Activated CD8-positive, alpha-beta T cell treated with anti-CD3 and anti-CD28 coated beads for 36 hours (primary cell): ENCODE measurements around the gene BMP6. TPM values are rescaled to one million over a fixed set of nuclear protein-coding genes. Genes with fewer than 3 reads are reported as not detected.

ENCODE experiments used
- ATAC-seq: fragments of 200-7000 bp; cut with Tn5 transposase; one replicate; pipeline ENCODE4 v1.10.0; 2021; ENCODE audit warnings: mild to moderate bottlenecking, moderate library complexity
- CTCF ChIA-PET: fragments of 350-600 bp; sonication (Branson Sonifier 250); formaldehyde crosslinking; loops from one replicate; lab custom pipeline; 2021; ENCODE audit warnings: antibody characterized with exemption; lab: Charles Lee
- POLR2A ChIA-PET: fragments of 350-600 bp; sonication (Branson Sonifier 250); formaldehyde crosslinking; loops from one replicate; lab custom pipeline; 2021; ENCODE audit warnings: antibody characterized with exemption; lab: Charles Lee
- DNase-seq: peaks from one replicate; pipeline ENCODE4 v3.0.0-alpha.2; 2020
- H3K27ac Mint-ChIP-seq: one replicate; pipeline ENCODE4 v1.8.0; 2021; ENCODE audit warnings: mild to moderate bottlenecking, mixed read lengths
- H3K27me3 Mint-ChIP-seq: one replicate; pipeline ENCODE4 v1.8.0; 2021; ENCODE audit warnings: mixed read lengths
- H3K36me3 Mint-ChIP-seq: one replicate; pipeline ENCODE4 v1.8.0; 2021; ENCODE audit warnings: low read depth, mixed read lengths
- H3K4me1 Mint-ChIP-seq: one replicate; pipeline ENCODE4 v1.8.0; 2021; ENCODE audit warnings: low read depth, mixed read lengths
- H3K4me3 Mint-ChIP-seq: one replicate; pipeline ENCODE4 v1.8.0; 2021; ENCODE audit warnings: mild to moderate bottlenecking, moderate library complexity, mixed read lengths
- H3K9me3 Mint-ChIP-seq: one replicate; pipeline ENCODE4 v1.8.0; 2021; ENCODE audit warnings: mixed read lengths
- intact Hi-C: fragments of 100-400 bp; cut with micrococcal nuclease; formaldehyde crosslinking; loops from one replicate; pipeline ENCODE4 v1.10.0; 2022
- total RNA-seq, 2 experiments: library from RNA; stranded (reverse); gene quantifications; one replicate each; pipeline ENCODE4 v1.2.3, GENCODE V29; 2021
- TF ChIP-seq, protein P1 (sequence below): fragments of 200-600 bp; IDR thresholded peaks from one replicate; pipeline ENCODE4 v1.8.0; 2022; ENCODE audit warnings: antibody characterized with exemption, mild to moderate bottlenecking

BMP6 gene
- total RNA-seq, 2 experiments from 2014 or later: 0.09 to 0.18 TPM

- H3K36me3 Mint-ChIP-seq: no peaks in the 10 kb centered on the region
- H3K4me1 Mint-ChIP-seq: no peaks in the 10 kb centered on the region
- peaks cover 10% of the 10 kb centered on the region for H3K27me3 Mint-ChIP-seq
- ATAC-seq: no peak
- H3K4me3 Mint-ChIP-seq: no peak overlapping the region
- no peak overlapping the region for H3K27ac Mint-ChIP-seq
- no peaks in the 10 kb centered on the region for H3K9me3 Mint-ChIP-seq
- ChIA-PET CTCF (no interaction called here), POLR2A (no interaction called here)
- TF ChIP-seq, protein P1, sequence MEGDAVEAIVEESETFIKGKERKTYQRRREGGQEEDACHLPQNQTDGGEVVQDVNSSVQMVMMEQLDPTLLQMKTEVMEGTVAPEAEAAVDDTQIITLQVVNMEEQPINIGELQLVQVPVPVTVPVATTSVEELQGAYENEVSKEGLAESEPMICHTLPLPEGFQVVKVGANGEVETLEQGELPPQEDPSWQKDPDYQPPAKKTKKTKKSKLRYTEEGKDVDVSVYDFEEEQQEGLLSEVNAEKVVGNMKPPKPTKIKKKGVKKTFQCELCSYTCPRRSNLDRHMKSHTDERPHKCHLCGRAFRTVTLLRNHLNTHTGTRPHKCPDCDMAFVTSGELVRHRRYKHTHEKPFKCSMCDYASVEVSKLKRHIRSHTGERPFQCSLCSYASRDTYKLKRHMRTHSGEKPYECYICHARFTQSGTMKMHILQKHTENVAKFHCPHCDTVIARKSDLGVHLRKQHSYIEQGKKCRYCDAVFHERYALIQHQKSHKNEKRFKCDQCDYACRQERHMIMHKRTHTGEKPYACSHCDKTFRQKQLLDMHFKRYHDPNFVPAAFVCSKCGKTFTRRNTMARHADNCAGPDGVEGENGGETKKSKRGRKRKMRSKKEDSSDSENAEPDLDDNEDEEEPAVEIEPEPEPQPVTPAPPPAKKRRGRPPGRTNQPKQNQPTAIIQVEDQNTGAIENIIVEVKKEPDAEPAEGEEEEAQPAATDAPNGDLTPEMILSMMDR: no peak
- no peak for DNase-seq
- intact Hi-C loops: no loop called here
Observed at GRCh38 chr6:7828124-7828523, 102.2 kb downstream of the BMP6 start.

GRCh38 chr6:7832904-7833750, 107.2 kb downstream of the BMP6 start:
- H3K4me3 Mint-ChIP-seq: no peak overlapping the region
- intact Hi-C loops: no loop called here
- POLR2A ChIA-PET: no interaction called here
- TF ChIP-seq, protein P1: no peak
- DNase-seq: no peak
- ATAC-seq: no peak
- no peaks in the 10 kb centered on the region for H3K4me1 Mint-ChIP-seq
- peaks cover 14% of the 10 kb centered on the region for H3K27me3 Mint-ChIP-seq
- H3K9me3 Mint-ChIP-seq: no peaks in the 10 kb centered on the region
- CTCF ChIA-PET: no interaction called here
- no peak overlapping the region for H3K27ac Mint-ChIP-seq
- no peaks in the 10 kb centered on the region for H3K36me3 Mint-ChIP-seq

GRCh38 chr6:7833751-7834070, 107.8 kb downstream of the BMP6 start:
- DNase-seq (no peak), ATAC-seq (no peak)
- no peaks in the 10 kb centered on the region for H3K4me1 Mint-ChIP-seq
- H3K27ac Mint-ChIP-seq: no peak overlapping the region
- no peaks in the 10 kb centered on the region for H3K9me3 Mint-ChIP-seq
- H3K27me3 Mint-ChIP-seq: peaks cover 14% of the 10 kb centered on the region
- ChIA-PET CTCF (no interaction called here), POLR2A (no interaction called here)
- TF ChIP-seq, protein P1: no peak
- intact Hi-C loops: no loop called here
- H3K36me3 Mint-ChIP-seq: no peaks in the 10 kb centered on the region
- H3K4me3 Mint-ChIP-seq: no peak overlapping the region

GRCh38 chr6:7836371-7837026, 110.6 kb downstream of the BMP6 start:
- H3K27ac Mint-ChIP-seq: no peak overlapping the region

More at GRCh38 chr6:7836371-7837026, 110.6 kb downstream of the BMP6 start:
- no peaks in the 10 kb centered on the region for H3K9me3 Mint-ChIP-seq
- CTCF ChIA-PET: no interaction called here
- intact Hi-C loops: no loop called here
- peaks cover 12% of the 10 kb centered on the region for H3K27me3 Mint-ChIP-seq
- H3K4me3 Mint-ChIP-seq: no peak overlapping the region
- DNase-seq: no peak
- H3K36me3 Mint-ChIP-seq: no peaks in the 10 kb centered on the region
- H3K4me1 Mint-ChIP-seq: no peaks in the 10 kb centered on the region
- POLR2A ChIA-PET: interaction anchor here (0.6 kb wide), 1 partner anchor 115 kb away, joined by 3 read pairs; no protein-coding TSS in a partner anchor
- TF ChIP-seq, protein P1: no peak
- ATAC-seq: no peak
